Endometrium (tissue), 2 donors: Measurements from ENCODE around the gene GNG4.
"Not testable (repeated sequence)": the region's sequence is repeated elsewhere in the genome, so short reads cannot be mapped to it uniquely, and the experiment has no call there.

ENCODE experiments used
- FAIRE-seq: peaks from 2 replicates; lab custom pipeline; 2012; peaks lifted over from hg19 to GRCh38; lab: Jason Lieb, UNC
- donor health status: control.
- donor health status: control.

The GNG4 gene

DNA sequence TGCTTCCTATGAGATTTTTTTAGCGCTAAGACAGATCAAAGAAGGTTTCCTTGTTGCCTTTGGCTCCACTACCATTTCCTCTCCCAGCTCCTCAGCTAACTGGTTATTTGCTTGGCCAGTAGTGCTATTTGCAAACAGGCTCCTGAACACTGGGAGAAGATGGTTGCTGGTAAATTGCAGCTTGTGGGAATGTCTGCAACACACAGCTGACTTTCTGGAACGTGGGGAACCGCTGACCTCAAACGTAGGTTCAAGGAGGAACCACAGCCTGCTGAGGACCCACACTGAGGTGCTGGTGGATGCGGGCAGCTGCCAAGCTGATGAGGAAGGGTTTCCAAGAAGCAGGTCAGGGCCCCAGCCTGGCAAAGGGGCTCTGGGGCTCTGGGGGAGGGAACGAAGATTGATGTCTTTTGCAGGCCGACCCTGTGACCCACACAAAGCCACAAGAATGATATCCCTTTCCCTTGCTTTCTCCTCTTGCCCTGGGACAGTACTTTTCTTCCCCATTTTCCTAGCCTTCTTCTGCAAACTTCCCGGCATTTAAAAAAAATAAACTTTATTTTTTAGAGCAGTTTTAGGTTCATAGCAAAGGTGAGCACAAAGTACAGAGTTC is 24.8 kb downstream of the GNG4 start:
- FAIRE-seq, result no peak

DNA sequence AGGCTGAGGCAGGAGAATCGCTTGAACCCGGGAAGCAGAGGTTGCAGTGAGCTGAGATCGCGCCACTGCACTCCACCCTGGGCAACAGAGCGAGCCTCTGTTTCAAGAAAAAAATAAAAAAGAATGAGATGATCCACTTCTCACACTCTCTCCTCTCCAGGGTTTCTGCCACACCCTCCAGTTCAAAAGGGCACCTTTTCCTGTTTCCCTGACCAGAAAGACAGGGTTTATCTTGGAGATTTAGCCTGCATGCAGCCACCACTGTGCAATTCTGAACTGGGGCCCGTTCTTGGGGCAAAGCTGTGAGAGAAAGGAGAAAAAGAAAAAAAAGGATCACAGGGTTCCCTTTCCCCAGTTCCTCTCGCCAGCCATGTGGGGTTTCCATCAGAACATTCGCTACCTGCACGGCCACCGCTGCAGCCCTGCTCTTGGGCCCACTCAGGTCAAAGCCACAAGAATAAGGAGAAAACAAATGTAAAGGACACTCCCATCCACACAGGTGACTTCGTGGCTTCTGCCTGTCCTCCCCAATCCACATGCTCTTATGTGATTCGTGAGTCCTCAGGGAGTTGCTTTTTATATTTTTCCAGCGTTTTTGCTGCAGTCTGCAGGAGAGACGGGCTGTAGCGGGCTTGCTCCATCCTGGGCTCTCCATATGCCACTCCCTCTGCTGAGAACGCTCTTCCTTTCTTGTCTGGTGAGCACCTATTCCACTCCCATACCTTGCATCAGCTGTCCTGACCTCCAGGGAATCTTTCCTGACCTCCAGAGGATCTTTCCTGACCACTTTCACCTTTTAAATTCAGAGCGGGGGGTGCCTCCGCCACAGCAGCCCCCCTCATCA is 26.4 kb downstream of the GNG4 start:
- no peak for FAIRE-seq

DNA sequence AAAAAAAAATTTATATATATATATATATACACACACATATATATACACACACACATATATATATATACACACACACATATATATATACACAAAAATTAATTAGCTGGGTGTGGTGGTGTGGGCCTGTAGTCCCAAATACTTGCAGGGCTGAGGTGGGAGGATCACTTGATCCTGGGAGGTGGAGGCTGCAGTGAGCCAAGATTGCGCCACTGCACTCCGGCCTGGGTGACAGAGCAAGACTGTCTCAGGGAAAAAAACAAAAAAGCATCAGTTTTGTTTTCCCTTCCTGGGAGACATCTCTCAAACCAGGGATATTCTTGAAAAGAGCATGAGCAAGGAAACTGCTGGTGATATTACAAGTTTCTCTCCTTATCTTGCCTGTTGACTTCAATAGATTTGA is 30.4 kb downstream of the GNG4 start:
- not testable (repeated sequence) for FAIRE-seq

DNA sequence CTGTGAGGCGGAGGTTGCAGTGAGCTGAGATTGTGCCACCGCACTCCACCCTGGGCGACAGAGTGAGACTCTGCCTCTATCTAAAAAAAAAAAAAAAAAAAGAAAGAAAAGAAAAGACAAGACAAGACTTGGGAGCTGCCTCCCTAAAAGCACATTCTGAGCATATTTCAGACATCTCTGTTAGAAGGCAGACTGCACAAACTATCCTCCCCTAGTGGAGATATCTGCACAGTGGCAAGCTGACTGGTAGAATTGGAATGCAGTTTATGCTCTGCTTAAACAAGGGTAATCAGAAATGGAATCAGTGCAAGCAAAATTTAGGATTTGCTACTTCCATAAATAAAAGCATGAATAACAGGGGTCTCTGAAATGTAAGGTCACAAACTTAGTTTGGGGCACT is 31.8 kb downstream of the GNG4 start:
- no peak for FAIRE-seq

DNA sequence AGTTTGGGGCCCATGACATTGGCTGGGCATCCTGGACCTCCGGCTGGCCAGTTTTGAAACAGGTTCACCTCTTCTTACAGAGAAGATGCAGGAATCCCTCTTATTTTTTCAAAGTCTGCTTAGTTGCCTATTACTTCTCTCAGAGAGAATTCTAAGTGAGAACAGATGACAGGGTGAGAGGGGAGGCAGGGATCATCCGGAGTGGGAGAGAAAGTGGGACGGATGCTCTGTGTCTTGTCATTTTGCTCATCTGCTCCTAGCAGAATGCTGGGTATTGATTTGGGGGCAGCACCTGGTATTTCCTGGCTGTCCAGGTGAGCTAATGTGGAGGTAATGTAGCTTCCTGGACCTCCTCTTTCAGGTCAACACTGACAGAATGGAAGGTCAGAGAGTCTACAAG is 32.4 kb downstream of the GNG4 start:
- no peak for FAIRE-seq

DNA sequence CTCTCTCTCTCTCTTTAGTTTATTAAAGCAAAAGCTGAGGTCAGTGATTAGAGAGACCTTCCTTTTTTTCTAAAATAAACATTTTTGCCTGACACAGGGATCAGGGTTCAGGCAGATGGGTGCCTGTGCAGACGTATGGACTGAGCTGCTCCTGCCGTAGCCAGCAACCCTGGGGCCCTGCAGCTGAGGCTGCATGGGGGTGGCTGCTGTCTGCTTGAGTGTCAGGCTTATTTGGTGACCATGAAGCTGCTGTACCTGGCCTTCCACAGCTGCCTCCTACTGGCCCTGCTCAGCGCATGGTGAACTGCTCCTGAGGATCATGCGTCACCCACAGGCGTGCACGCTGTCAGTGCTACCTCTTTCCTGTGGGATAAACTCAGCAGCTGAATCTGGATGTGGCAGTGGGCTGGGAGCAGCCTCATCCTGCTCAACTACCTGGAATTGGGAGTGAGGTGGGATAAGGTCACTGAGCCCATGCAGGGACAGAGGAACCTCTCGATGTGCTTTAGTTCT is 35.1 kb downstream of the GNG4 start:
- FAIRE-seq, result no peak

DNA sequence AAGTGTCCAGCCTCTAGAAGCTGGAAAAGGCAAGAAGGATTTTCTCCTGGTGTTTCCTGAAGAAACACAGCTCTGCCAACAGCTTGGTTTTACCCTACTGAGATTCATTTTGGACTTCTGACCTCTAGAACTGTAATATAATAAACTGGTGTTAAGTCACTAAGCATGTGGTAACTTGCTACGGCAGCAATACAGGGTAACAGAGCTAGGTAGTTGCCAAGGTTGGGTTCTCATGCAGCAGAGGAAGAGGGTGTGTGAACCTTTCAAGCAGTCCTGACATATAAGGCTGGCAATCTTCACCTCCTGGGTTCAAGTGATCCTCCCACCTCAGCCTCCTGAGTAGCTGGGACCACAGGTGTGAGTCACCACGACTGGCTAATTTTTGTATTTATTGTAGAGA is 36.0 kb downstream of the GNG4 start:
- no peak for FAIRE-seq

DNA sequence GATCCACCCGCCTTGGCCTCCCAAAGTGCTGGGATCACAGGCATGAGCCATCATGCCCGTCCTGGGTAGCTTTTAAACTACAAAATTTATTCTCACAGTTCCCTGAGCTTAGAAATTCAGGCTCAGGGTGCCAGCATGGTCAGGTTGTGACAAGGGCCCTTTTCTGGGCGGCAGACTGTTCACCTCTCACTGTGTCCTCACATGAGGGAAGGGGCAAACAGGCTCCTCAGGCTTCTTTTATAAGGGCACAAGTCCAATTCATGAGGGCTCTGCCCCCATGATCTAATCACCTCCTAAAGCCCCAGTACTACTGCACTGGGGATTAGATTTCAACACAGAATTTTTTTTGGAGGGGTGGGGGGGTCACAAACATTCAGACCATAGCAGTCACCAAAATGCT is 36.8 kb downstream of the GNG4 start:
- FAIRE-seq, result no peak

DNA sequence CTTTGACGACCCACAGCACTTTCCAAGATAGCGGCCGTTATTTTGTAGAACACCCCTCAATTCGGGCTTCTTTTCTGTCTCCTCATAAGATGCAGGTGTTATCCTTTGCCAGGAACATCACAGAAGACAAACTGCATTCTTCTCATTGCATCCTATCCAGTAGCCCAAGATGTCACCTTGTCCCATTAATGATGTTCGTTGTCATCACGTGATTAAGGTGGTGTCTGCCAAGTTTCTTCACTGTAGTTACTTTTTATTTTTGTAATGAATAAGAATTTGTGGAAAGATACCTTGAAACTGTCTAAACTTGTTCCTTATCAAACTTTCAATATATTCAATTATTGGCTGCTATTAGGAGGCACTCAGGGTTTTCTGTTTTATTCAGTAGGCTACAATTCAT is 39.4 kb downstream of the GNG4 start:
- FAIRE-seq, result no peak

DNA sequence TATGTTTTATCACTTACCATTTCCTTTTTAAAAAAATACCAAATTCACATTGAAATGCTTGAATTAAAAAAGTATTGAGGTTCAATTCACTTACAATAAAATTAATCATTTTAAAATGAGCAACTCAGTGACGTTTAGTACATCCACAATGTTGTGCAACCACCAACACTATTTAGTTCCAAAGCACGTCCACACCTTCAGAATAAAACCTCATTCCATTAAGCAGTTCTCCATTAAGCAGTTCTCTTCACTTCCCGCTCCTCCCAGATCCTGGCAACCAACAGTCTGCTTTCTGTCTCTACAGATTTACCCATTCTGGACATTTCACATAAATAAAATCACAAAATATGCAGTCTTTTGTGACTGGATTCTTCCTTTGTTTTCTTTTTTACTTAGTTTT is 41.3 kb downstream of the GNG4 start:
- FAIRE-seq, result no peak

DNA sequence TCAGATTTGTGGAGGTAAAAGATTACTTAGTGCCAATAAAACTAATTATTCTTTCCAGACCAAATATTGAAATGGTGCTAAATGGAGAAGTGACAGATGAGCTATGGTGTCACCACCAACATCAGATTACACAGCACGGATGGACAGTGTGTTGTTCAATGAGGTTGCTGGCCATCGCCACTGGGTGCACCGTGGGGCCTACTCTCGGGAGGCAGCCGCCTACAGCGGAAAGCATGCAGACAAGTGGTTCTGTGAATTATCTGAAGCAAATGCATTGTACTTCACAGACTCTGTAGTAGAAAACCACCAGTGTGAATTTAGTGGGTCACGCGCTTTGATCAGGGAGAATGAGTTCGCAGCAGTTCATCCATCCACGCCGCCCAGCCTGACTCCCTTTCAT is 42.3 kb downstream of the GNG4 start:
- FAIRE-seq, result no peak

DNA sequence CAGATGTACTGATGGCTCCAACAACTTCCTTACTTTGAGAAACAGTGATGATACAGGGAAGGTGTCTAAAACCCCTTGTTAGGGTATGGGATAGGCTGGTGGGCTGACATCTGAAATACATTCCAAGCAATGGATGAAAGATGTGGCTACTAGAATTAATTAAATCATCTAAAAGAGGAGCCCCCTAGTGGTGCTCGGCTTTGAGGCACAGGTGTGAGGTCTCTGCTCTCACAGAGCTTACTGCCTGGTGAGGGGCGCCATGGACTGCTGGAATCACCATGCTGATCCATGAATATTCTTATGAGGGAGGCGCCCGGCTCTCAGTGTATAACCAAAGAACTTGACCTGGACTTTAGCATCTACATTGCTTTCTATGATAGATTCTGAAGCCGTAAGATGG is 48.5 kb downstream of the GNG4 start:
- no peak for FAIRE-seq

DNA sequence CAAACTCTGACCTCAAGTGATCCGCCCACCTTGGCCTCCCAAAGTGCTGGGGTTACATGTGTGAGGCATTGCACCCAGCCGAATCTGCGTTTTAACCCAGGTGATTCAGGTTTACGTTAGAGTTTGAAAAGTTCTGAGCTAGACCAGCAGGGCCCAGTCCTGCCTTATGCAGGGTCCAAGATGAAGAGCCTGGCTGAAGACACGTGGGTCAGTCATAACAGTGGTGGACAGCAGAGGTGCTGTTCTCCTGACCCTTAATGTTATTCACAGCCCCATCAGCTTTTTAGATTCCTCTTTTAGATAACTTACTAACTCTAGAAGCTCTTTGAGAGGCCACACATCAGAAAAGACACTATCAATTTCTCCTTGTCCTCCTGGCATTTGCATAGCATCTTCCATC is 50.0 kb downstream of the GNG4 start:
- no peak for FAIRE-seq

DNA sequence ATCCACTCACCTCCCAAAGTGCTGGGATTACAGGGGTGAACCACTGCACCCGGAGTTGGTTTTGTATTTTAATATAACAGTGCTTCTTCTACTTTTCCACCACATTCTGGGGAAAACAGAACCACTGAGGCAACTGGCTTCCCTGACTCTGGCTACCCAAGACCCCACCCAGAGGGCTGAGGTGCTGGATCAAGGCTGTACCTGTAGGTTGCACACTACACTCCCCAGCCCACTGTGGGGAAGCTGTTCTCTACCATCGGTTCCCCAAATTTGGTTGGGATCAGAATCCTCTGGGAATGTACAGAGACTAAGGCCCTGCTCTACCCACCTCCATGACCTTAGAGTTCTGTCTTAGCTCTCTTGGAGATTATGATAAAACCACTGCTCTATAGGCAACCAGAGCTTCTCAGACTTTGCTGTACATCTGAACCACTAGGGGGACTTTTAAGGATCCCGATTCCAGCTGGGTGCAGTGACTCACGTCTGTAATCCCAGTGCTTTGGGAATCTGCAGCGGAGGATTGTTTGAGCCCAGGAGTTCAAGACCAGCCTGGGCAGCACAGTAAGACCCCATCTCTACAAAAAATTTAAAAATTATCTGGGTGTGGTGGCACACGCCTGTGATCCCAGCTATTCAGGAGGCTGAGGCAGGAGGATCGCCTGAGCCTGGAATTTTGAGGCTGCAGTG is 51.6 kb downstream of the GNG4 start:
- no peak for FAIRE-seq

DNA sequence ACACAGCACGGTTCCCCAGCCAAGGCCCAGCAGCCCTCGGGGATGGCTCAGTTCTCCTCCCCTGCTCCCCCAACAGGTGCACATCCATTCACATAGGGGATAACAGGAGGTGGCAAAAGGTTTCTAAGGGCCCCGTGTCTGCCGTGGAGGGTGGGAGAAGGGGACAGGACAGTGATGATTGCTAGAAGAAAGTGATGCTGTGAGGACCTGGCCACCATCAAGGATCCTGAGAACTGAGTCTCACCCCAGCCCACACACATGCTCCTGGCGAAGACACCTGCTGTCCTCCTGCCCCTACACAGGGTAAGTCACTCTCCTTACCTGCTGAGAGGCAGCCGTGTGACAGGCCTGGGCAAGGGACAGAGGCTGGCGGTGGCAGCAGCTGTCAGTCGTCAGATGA is 54.5 kb downstream of the GNG4 start:
- no peak for FAIRE-seq

DNA sequence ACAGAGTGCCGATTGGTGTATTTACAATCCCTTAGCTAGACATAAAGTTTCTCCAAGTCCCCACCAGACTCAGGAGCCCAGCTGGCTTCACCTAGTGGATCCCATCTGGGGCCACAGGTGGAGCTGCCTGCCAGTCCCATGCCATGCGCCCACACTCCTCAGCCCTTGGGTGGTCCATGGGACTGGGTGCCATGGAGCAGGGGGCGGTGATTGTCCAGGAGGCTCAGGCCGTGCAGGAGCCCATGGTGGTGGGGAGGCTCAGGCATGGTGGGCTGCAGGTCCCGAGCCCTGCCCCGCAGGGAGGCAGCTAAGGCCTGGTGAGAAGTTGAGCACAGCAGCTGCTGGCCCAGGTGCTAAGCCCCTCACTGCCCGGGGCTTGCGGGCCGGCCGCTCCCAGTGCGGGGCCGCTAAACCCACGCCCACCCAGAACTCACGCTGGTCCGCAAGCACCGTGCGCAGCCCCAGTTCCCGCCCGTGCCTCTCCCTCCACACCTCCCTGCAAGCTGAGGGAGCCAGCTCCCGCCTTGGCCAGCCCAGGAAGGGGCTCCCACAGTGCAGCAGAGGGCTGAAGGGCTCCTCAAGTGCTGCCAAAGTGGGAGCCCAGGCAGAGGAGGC is 55.2 kb downstream of the GNG4 start:
- FAIRE-seq, result not testable (repeated sequence)

DNA sequence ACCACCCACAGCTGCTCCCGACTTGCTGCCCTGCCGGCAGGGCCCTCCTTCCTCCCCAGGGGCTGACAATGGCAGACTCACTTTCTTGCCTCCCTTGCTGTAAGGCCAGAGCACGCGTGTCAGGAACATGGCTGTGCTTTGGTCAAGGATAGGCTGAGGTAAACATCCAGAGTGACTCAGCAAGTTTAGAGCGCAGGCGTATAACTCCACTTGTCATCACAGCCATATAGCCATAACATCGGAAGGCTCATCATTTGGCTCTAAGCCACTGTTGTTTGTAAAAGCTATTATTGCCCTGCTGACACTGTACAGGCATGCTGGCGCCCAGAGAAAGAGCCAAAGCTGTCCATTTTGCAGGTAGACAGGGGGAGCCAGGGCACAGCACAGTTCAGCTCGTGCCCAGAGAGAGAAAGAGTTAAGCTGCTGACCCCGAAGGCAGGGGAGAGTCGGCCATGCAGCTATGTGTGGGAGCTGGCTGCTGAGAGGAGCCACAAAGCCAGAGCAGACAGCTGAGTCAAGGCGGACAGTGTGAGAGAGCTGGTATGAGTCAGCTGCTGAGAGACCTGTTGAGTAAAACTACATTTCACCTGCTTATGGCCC is 60.6 kb downstream of the GNG4 start:
- FAIRE-seq, result no peak

DNA sequence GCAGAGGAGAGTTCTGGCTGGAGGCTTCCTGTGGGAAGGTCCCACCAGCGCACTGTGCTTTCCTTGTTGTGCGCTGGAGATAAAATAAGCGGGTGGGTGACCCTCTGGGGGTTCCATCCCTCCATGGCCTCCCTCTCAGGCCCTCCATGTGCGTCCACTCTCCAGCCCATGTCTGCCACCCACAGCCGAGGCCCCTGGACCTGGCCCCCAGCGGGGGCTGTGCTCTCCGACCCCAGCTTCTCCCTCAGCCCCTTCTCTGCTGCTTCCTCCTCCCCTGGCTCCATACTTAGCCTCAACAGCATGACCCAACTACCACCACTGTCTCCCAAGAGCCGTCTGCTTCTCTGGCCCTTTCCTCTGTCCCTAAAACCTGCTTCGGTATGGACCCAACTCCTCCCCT is 61.4 kb downstream of the GNG4 start:
- FAIRE-seq, result no peak

DNA sequence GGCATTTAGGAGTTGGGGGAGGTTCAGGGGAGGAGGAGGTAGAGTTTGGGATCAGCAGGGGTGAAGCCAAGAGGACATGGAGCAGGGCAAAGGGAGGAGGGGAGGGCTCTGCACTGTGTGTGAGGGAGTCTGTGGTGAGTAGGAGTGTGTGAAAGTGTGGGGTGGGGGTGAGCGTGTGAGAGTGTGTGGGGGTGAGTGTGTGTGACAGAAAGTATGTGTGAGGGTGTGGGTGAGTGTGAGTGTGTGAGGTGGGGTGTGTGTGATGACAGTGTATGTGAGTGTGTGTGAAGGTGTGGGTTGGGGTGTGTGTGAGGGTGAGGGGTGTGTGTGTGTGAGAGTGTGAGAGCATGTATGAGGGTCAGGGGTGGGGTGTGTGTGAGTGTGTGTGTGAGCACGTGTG is 62.6 kb downstream of the GNG4 start:
- FAIRE-seq, result no peak

DNA sequence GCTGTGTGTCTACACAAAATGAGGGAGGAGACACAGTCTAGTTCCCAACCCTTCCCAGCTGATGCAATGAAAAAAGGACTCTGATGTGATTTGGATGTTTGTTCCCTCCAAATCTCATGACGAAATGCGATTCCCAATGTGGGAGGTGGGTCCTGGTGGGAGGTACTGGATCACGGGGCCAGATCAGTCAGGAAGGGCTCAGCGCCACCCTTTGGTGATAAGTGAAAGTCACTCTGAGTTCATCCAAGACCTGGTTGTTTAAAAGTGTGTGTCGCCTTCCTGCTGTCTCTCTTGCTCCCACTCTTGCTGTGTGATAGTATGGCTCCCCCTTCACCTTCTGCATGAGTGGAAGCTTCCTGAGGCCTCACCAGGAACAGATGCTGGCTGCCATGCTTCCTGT is 63.2 kb downstream of the GNG4 start:
- no peak for FAIRE-seq

DNA sequence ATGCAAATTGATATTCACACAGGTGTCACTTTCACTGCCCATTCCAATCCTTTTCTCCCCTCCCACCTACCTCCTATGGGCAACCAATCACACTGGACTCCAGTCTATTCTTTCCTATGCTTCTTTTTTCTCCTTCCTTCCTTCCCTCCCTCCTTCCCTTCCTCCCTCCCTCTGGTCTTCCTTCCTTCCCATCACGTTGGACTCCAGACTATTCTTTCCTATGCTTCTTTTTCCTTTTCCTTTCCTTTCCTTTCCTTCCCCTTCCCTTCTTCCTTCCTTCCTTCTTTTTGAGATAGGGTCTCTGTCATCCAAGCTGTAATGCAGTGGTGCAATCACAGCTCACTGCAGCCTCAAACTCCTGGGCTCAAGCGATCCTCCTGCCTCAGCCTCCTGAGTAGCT is 64.6 kb downstream of the GNG4 start:
- FAIRE-seq, result no peak

DNA sequence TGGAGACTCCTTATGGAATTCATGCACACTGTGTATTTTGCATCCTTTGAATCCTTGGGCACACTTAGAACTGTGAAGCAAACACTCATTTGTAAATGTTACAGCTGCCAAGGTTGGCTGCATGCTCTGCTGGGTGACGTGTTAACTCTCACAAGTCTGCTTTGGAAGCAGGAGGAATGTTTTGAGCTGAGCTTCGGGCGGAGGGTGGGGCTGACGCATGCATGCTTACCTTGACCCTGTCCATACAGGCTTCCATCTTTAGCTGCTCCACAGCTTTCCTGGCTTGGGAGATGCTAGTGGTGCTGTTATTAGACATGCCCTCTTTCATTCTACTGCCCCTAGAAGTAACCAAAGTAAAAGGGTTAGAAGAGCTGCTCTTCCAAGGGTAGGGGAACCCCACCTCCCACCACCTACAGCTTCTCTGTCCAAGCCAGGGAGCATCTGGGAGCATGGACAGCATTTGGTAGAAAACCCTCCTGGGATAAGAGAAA is 66.0 kb downstream of the GNG4 start:
- FAIRE-seq, result no peak
